HG03354 (cell line): ENCODE results near the gene CREB5.

Source experiments
- ATAC-seq: cut with Tn5 transposase; IDR thresholded peaks from one replicate; pipeline ENCODE4 v1.9.1; 2021; ENCODE audit warnings: mild to moderate bottlenecking; ENCODE audit not compliant: unreplicated experiment, poor library complexity, severe bottlenecking

Gene CREB5

GRCh38 chr7:28688174-28688573 lies 275.9 kb downstream of the CREB5 start:
- ATAC-seq, result no peak

GRCh38 chr7:28688651-28689050 lies 276.3 kb downstream of the CREB5 start:
- no peak for ATAC-seq

GRCh38 chr7:28695300-28696295 lies 283.3 kb downstream of the CREB5 start:
- no peak for ATAC-seq

- ATAC-seq, result no peak
Measured at GRCh38 chr7:28697913-28698563, 285.7 kb downstream of the CREB5 start.

GRCh38 chr7:28698840-28699239 lies 286.5 kb downstream of the CREB5 start:
- ATAC-seq, result no peak

- no peak for ATAC-seq
Measured at GRCh38 chr7:28700096-28700495, 287.8 kb downstream of the CREB5 start.

GRCh38 chr7:28700790-28701203 lies 288.5 kb downstream of the CREB5 start:
- ATAC-seq, result no peak

GRCh38 chr7:28701731-28702130 lies 289.4 kb downstream of the CREB5 start:
- no peak for ATAC-seq

- no peak for ATAC-seq
Measured at GRCh38 chr7:28702171-28702570, 289.9 kb downstream of the CREB5 start.

- ATAC-seq, result no peak
Measured at GRCh38 chr7:28703037-28703765, 290.9 kb downstream of the CREB5 start.

GRCh38 chr7:28704706-28705105 lies 292.4 kb downstream of the CREB5 start:
- ATAC-seq, result no peak

- ATAC-seq, result peak; percentile 76
Measured at GRCh38 chr7:28705350-28705749, 293.0 kb downstream of the CREB5 start.

GRCh38 chr7:28706584-28706983 lies 294.3 kb downstream of the CREB5 start:
- no peak for ATAC-seq

GRCh38 chr7:28707291-28707690 lies 295.0 kb downstream of the CREB5 start:
- no peak for ATAC-seq

GRCh38 chr7:28708033-28708951 lies 296.0 kb downstream of the CREB5 start:
- ATAC-seq, result no peak

GRCh38 chr7:28709748-28710147 lies 297.4 kb downstream of the CREB5 start:
- no peak for ATAC-seq

GRCh38 chr7:28711114-28711513 lies 298.8 kb downstream of the CREB5 start:
- ATAC-seq, result no peak

GRCh38 chr7:28714459-28715120 lies 302.3 kb downstream of the CREB5 start:
- no peak for ATAC-seq
